HG03575 (cell line): ENCODE data around the gene ATP8A2.

Experiments
- ATAC-seq: cut with Tn5 transposase; IDR thresholded peaks from one replicate; pipeline ENCODE4 v1.9.1; 2021; ENCODE audit not compliant: unreplicated experiment, insufficient number of reproducible peaks, low FRiP score; ENCODE audit errors: extremely low read depth

ATP8A2 gene

DNA sequence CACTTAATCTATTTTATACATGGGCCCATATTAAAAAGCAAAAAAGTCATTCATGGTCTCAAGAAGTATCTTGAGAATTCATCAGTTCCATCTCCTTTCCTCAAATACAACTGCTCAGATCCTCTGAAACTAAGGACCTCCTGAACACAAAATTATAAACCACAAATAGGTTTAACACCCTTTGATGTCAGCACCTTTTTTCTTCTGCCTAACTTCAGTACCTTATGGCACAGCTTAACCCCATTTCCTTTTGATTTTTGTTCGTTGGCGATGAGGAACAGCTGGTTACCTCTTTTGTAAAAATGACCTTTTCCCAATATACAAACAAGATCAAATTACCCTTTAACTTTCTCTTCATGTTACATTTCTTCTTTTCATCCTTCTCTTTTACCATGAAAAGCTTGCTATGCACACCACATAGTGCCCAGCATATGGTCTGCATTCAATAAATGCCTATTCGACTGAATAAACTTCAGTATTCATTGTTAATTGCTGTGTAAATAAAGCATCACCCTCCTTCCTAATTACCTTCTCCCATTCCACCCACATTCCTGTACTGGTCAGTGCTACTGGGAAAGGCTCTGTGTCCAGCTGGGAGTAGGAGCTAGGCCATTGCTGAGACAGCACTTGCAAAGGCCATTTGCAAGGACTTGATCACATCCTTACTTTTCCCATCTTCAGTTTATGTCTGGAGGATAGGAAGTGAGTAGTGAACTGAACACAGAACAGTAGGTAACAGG lies 362.1 kb downstream of the ATP8A2 start:
- no peak for ATAC-seq

DNA sequence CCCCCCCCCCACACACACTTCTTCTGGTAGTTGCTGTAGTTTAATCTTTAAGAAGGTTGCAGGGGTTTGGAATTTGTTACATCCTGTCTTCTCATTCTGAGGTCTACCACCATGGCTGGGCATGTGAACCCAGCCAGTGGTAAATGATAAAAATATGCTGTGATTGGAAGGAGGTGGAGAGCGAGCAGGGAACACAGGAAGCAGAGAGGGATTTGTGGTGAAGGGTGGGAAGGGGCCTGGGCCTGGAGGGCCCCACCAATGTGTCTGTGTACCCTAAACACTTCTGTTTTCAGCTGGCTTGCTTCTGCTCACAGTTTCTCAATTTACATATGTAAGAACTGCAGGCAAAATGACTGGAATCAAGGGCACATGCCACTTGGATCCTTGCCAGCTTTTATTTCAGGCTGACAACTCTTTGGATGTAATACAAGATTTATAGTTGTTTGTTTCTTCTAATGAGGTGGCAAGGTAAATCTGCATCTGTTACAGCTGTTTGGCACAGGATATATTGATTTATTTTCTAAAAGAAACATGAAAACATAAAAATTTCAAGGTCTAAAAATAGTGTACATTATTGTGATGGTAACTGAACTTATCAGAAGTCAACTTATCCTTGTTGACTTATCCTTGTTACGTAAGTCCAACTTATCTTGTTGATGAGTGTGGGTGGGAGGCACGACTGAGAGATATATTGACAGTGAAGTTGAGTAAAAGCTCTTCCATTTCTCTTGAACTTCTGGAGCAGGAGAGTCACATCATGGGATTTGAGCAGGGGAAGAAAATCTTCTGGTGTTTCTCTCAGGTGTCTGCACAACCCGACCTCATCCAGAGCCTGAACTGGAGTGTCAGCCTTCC lies 366.8 kb downstream of the ATP8A2 start:
- ATAC-seq, result no peak

DNA sequence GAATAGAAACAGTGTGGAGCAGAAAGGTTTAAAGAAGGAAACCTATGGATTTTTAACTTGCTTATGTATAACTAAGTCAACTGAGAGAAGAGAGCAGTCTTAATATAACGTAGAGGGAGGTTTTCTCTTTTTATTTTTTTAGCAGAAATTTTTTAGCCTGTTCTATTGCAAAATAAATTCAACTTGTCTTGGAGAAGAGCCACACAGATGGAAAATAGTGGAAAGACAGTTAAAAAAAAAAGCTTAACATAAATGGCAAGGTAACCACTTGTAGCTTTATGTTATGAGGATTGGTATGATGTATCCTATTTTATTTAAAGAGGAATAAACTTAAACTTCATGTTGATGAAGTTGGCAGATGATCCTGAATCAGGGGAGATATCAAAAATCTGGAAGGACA lies 367.6 kb downstream of the ATP8A2 start:
- ATAC-seq, result no peak

DNA sequence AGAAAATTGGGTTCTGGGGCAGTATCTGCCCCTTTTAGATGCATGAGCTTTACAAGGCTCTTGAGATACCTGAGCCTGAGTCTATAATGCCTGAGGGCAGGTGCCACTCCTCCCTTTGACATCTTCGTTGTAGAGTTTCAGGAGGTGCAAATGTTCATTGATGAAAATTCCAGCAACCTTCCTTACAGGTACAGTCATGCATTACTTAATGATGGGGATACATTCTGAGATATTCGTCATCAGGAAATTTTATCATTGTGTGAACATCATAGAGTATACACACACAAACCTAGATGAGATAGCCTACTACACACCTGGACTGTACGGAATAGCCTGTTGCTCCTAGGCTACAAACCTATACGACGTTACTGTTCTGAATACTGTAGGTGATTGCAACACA lies 370.0 kb downstream of the ATP8A2 start:
- ATAC-seq, result no peak

DNA sequence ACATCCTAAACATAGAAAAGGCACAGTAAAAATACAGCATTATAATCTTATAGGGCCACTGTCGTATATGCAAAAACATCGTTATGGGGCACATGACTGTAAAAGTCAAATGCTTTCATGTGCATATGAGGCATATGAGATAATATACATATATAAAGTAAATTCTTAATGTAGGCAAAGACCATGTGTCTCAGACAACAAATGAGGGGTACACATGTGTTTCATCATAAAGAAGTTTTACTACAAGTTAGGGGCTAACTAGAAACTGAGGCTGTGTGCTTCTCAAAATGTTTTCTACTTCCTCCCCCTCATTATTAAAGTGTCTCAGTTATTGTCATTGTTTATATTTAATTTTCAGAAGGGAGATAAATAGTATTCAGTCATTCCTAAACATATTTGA lies 370.4 kb downstream of the ATP8A2 start:
- no peak for ATAC-seq

DNA sequence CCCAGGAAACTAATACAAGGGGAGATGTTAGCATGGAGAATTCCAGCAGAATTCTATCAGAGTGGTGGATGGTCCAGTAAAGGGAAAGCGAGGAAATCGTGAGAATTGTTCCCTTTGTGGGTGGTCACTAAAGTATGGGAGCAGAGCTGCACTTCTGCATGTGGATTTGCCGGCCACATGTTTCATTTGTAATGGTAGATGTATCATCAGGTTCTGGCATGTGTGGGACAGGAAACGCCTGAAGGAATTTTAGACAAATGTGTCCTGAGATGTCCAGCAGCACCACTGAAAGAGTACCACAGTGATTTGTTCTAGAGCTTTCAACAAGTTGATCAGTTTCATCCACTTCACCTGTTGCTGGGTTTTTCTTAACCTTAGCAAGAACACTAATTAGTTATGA lies 371.6 kb downstream of the ATP8A2 start:
- ATAC-seq, result no peak

DNA sequence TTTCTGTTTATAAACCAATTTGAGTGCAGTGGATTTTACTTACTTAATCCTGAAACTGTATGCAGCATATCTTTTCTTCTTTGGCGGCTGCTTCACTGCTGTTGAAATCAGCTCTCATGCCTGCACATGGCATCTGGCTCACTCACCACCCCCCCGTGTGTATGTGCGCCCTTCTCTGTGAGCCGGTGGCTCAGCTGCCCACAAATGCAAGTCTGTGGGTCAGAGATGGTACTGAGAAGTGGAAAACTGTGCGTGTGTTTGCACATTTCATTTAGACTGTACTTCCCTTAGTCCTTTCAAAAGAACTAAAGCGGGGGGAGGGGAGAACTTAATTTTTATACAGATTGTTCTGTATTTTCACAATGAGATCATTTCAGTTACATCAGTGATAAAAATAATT lies 372.4 kb downstream of the ATP8A2 start:
- ATAC-seq, result no peak

DNA sequence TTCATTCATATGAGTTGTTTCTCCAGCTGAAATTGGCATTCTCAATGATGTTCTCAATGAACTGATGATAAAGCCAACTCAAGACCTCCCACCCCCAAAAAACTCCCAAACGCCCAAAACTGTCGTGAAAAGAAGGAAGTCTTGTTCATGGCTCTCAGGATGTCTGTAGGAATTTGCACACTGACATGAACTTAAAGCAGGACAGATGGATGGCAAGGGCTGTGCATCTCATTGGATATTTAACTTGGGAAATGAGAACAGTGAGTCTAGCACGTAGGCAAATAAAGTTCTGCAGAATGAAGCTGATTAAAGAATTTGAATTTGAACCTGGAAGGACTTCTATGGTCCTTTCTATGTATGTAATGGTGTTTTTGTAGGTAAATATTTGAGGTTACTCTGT lies 374.4 kb downstream of the ATP8A2 start:
- no peak for ATAC-seq

DNA sequence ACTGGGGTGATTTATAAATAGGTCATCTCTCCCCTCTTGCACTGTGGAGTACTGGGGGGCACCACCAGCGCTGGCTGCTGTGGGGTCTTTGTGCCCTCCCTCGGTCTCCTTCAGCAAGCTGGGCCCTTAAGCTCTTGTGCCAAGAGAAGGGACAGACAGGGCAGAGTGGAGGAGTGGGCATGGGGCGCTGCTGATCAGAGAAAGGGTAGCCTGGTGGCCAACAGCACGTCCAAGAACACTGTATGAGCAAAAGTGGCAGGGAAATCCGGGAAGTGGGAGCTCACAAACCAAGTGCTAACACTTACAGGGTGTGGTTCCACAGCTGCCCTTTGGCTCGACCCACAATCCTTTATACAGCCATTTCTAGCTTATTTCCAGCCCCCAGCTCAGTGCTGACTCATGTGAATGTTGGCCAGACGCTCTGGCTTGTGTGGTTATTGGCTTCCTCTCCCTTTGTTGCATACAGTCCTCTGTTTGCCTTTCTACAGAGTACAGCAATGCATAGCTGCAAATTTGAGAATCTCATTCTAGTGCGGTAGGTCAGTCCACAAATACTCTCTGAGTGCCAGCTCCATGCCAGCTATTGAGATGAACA lies 381.3 kb downstream of the ATP8A2 start:
- ATAC-seq, result no peak

DNA sequence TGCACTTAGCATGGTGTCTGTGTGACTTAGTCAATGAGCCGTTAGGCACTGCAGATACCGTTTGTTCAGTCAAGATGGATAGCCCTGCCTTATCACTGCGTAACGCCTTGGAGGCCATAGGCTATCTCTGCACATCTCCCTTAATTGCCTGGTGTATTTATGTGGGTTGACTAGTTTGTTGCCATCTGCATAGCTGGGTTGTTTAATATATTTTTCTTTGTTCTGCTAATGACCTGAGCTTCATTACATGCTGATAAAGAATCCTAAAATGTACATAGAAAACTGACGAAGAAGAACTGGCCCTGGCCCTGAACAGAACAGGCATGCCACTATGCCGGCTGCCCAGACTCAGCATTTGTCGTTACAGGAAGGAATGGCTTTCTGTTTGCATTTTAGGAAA lies 382.2 kb downstream of the ATP8A2 start:
- ATAC-seq, result no peak

DNA sequence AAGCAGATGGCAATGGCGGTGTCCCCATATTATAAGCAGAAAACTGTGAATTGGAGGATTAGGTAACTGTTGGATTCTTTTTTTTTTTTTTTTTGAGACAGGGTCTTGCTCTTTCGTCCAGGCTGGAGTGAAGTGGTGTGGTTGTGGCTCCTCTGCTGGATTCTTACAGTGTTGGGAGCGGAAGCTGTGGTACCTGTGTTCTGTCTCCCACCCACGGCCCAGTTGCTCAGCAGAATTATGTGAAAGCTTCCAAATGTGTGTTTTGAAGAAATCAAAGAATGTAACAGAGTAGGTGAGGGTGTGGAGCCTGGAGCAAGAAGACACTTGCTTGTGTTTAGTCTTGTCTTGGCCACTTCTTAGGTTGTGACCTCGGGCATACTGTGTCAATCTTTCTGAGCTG lies 384.5 kb downstream of the ATP8A2 start:
- no peak for ATAC-seq

DNA sequence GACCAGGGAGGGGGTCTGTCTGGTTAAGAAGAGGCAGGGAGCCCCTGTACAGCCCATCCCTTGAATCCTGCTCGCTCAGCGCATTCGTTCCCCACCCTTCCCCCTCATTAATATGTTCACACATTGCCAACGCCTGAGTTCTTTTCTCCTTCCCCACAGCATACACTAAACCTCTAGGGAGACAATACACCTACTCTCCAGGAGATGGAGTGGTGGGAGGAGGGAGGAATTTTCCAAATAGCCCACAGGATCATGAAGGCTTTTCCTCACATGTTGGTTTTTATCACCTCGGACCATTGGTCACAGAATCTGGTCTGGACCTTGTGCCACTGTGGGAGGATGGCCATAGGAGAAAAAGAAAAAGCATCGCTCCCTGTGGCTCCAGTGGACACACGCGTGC lies 385.1 kb downstream of the ATP8A2 start:
- no peak for ATAC-seq

DNA sequence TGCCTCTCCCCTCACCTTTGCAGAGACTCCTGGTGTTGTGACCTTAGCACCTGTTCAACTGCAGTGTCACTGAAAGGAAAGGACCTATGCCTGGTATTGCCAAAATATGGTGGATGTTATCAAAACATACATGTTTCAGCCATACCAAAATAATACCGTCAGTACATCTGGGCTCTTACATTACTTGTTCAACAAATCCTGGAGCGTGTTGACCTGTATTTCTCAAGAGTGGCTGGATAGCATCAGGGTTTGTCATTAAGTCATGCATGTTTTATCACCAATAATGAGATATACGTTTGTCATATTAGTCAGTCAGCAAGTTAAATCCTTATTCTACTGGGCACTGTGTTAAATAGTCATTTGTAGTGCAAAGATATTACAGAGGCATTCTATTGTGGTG lies 389.3 kb downstream of the ATP8A2 start:
- ATAC-seq, result no peak

DNA sequence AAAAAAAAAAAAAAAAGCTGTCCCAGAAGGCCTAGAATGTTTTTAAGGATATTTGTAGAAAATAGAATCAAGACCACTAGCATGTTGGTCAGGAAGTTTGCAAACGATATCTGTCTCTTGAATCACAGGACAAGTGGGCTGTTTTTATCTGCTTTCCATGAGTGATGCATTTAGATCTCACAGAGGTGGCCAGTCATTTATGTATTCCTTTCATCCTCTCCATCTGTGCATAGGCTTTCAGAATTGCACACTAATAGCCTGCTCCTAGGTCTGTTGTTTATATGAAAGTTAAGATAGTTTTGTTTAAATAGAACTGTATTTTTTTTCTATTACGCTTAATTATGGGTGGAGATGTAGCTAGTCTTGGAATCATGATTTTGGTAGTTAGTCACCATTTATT lies 390.5 kb downstream of the ATP8A2 start:
- no peak for ATAC-seq

DNA sequence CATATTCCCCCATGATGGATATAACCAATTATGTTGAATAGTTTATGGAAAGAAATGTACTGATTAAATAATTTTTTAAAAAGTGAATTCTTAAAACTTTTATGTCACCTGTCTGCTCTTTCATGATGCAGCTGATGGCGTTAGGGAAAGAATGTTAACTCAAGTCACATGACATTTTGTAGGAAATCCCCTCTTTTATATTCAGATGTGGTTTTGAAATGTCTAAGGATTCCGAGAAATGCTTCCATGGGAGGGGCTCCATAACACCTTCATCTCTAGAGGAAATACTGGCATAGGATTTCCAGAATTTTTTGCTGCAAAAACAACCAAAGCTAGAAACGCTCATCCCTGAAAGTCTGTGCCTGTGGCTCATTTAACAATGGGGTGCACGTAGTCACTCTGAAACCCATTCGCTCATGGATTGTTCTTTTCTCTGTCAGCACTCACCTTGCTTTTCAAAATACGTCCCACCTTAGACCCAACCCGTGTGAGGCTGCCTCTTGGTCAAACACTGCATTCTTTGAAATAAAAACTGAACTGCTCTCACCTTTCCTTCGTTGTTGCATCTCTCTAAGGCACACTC lies 391.1 kb downstream of the ATP8A2 start:
- no peak for ATAC-seq

DNA sequence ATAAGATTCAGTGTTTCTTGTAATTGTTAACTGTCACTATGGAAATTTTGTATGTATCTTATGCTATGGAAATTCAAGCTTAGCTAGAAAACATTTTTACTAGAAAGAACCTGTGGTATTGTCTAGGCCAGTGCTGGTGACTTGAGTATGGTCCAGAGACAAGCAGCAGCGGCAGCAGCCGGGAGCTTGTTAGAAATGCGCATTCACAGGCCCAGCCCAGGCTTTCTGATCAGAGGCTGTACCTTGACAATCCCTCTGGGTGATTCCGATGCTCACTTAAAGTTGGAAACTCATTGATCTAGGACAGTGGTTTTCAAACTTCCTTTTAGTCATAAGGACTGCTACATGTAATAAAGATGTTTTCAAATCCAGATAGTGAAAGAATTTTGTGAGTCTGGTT lies 392.6 kb downstream of the ATP8A2 start:
- no peak for ATAC-seq

DNA sequence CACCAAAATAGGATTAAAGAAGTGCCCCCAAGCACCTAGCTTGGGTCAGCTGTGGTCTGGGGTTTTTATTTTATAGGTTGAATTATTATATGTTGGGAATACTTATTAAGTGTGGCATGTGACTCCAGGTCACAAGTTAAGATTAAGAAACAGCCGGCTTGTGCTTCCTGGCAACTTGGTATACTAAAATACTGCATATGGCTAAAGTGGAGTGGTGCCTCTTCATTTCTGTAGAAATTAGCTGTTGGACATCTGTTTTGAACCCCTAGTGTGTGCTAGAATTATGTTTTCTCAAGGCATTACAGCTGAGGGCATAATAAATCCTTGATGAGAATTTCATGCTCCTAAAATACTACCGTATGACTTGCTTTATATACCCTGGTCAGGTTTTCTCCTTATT lies 393.5 kb downstream of the ATP8A2 start:
- ATAC-seq, result no peak

DNA sequence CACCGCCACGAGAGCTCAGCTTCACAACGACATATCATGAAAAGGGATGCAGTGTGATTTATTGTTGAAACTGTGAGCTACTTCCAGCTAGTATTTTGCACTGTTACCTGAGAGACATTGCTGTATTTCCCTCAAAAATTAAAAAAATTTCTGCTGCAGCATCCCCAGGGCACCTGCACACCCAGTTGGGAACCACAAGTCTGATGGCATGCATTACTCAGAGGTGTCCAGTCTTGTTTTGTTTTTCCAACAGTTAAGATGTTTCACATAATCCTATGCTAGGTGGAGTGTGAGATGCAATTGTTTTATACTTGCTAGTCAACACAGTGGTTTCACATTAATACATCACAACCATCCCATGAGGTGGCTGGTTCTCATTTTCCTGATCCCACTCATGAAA lies 394.8 kb downstream of the ATP8A2 start:
- ATAC-seq, result no peak

DNA sequence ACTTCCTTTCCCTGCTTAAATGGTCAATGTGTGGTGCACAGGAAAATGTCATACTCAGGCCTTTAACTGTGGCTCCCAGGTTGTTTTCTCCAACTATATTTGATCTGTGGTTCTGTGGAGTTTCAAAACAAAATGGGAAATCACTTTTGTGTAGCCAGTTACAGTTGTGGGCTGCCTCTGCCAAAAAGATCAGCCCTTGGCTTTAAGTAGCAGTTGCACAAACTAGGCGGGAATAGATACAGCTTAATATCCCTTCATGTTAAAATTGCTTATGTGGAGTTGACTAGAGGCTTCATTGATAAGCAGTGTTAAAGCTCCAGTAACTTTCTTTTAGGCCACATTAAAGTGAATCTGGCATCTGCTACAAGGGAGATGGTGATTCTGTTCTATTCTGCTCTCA lies 395.2 kb downstream of the ATP8A2 start:
- no peak for ATAC-seq

DNA sequence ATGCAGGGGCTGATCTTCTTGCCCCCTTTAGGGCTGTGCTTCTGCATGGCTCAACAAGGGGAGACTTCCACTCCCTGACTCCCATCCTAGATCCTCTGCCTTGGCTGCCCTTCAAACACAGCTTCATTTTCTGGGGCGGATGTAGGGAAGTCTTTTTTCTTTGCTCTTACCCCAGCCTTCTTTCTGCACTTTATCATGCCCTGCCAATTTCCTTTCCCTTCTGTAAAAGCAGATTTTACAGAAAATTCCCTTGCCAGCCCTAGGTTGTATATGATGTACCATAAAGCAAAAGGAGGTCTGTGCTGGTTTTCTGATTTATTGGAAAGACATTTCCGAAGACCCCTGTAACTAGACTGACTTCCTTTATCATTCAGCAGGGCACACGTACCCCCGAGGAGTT lies 396.6 kb downstream of the ATP8A2 start:
- no peak for ATAC-seq
